ENCODE results near the gene CD68. TPM values are rescaled to one million over a fixed set of nuclear protein-coding genes. Genes with fewer than 3 reads are reported as not detected.
A peak's percentile ranks its signal among the peaks of the same experiment; 100 is the strongest.

The CD68 gene
- total and polyA plus RNA-seq, 2 experiments from 2014 or later, result 0.23 to 0.39 TPM

- Histone ChIP-seq H3K36me3 (no peaks in the 10 kb centered on the region), H3K4me1 (ENCODE audit: low read depth) (peaks cover 9% of the 10 kb centered on the region), H3K27me3 (no peaks in the 10 kb centered on the region), H3K9me3 (ENCODE audit: low read depth) (no peaks in the 10 kb centered on the region), H3K4me3 (peak within 1 kb of the TSS; percentile 65), H3K27ac (peak within 1 kb of the TSS; percentile 97)
- DNase-seq (ENCODE audit: low read depth in 1 of 2, low spot score in 1 of 2), result peak; percentile 96 to 98
- no peak for TF ChIP-seq CTCF (IDR thresholded peaks at IDR 0.05; ENCODE audit: low read depth, low read length)
Observed at GRCh38 chr17:7627250-7628121, 48.0 kb downstream of the CD68 start, which contains the start of gene SAT2. Gene SAT2 (minus strand): TSS chr17:7627821. CDS start chr17:7627635, 186 bp downstream.

GRCh38 chr17:7629939-7630571 is 50.6 kb downstream of the CD68 start, which contains the start of gene SHBG:
Gene SHBG (plus strand): TSS chr17:7630135. CDS start chr17:7630173, 38 bp downstream.
- H3K9me3 ChIP-seq (ENCODE audit: low read depth), result no peaks in the 10 kb centered on the region
- no peaks in the 10 kb centered on the region for H3K27me3 ChIP-seq
- no peak within 1 kb of the TSS for H3K4me3 ChIP-seq
- no peaks in the 10 kb centered on the region for H3K36me3 ChIP-seq
- DNase-seq (ENCODE audit: low read depth in 1 of 2, low spot score in 1 of 2), result no peak
- H3K4me1 ChIP-seq (ENCODE audit: low read depth), result peaks cover 16% of the 10 kb centered on the region
- no peak within 1 kb of the TSS for H3K27ac ChIP-seq
- TF ChIP-seq CTCF (IDR thresholded peaks at IDR 0.05; ENCODE audit: low read depth, low read length), result no peak

Other genes with a start within 250 kb of the CD68 start
- 1.4 and 6.9 TPM in 2 replicates for gene ACAP1, start 243.1 kb upstream of the CD68 start, total RNA-seq
- gene ACAP1, start 243.1 kb upstream of the CD68 start, polyA plus RNA-seq, result 25.9 and 32.1 TPM in 2 replicates
- gene KCTD11, start 227.5 kb upstream of the CD68 start, total RNA-seq, result 15.9 and 18.4 TPM in 2 replicates
- 10.7 and 14.0 TPM in 2 replicates for gene KCTD11, start 227.5 kb upstream of the CD68 start, polyA plus RNA-seq
- not detected in 2 replicates for gene TMEM95, start 224.5 kb upstream of the CD68 start, total RNA-seq
- gene TMEM95, start 224.5 kb upstream of the CD68 start, polyA plus RNA-seq, result not detected in 2 replicates
- 1.3 and 2.6 TPM in 2 replicates for gene TNK1, start 198.5 kb upstream of the CD68 start, total RNA-seq
- gene TNK1, start 198.5 kb upstream of the CD68 start, polyA plus RNA-seq, result 2.9 and 4.3 TPM in 2 replicates
- gene PLSCR3, start 185.1 kb upstream of the CD68 start, total RNA-seq, result 25.9 and 33.4 TPM in 2 replicates
- 39.1 and 40.3 TPM in 2 replicates for gene PLSCR3, start 185.1 kb upstream of the CD68 start, polyA plus RNA-seq
- gene TMEM256, start 175.5 kb upstream of the CD68 start, total RNA-seq, result 85.4 and 122 TPM in 2 replicates
- 117 and 193 TPM in 2 replicates for gene TMEM256, start 175.5 kb upstream of the CD68 start, polyA plus RNA-seq
- gene NLGN2, start 171.8 kb upstream of the CD68 start, total RNA-seq, result 14.8 and 26.3 TPM in 2 replicates
- gene NLGN2, start 171.8 kb upstream of the CD68 start, polyA plus RNA-seq, result 5.2 and 8.4 TPM in 2 replicates
- gene SPEM1, start 159.3 kb upstream of the CD68 start, total RNA-seq, result not detected in 2 replicates
- gene SPEM1, start 159.3 kb upstream of the CD68 start, polyA plus RNA-seq, result not detected in 2 replicates
- not detected in 2 replicates for gene SPEM2, start 154.0 kb upstream of the CD68 start, total RNA-seq
- not detected in 2 replicates for gene SPEM2, start 154.0 kb upstream of the CD68 start, polyA plus RNA-seq
- not detected in 2 replicates for gene SPEM3, start 150.8 kb upstream of the CD68 start, total RNA-seq
- not detected in 2 replicates for gene SPEM3, start 150.8 kb upstream of the CD68 start, polyA plus RNA-seq
- gene TMEM102, start 144.2 kb upstream of the CD68 start, total RNA-seq, result 10.7 and 12.1 TPM in 2 replicates
- gene TMEM102, start 144.2 kb upstream of the CD68 start, polyA plus RNA-seq, result 7.9 and 10.9 TPM in 2 replicates
- 51.9 and 56.8 TPM in 2 replicates for gene FGF11, start 140.1 kb upstream of the CD68 start, total RNA-seq
- gene FGF11, start 140.1 kb upstream of the CD68 start, polyA plus RNA-seq, result 50.4 and 63.6 TPM in 2 replicates
- gene CHRNB1, start 134.6 kb upstream of the CD68 start, total RNA-seq, result 8.5 and 14.0 TPM in 2 replicates
- gene CHRNB1, start 134.6 kb upstream of the CD68 start, polyA plus RNA-seq, result 28.6 and 34.5 TPM in 2 replicates
- gene ZBTB4, start 100.0 kb upstream of the CD68 start, total RNA-seq, result 28.5 and 40.4 TPM in 2 replicates
- 17.9 and 26.6 TPM in 2 replicates for gene ZBTB4, start 100.0 kb upstream of the CD68 start, polyA plus RNA-seq
- not detected in 2 replicates for gene SLC35G6, start 98.2 kb upstream of the CD68 start, total RNA-seq
- gene SLC35G6, start 98.2 kb upstream of the CD68 start, polyA plus RNA-seq, result 0.10 and 1.9 TPM in 2 replicates
- gene POLR2A, start 95.3 kb upstream of the CD68 start, total RNA-seq, result 40.7 and 41.3 TPM in 2 replicates
- gene POLR2A, start 95.3 kb upstream of the CD68 start, polyA plus RNA-seq, result 53.8 and 62.3 TPM in 2 replicates
- 4.1 and 11.7 TPM in 2 replicates for gene TNFSF12, start 30.6 kb upstream of the CD68 start, total RNA-seq
- 3.2 and 6.7 TPM in 2 replicates for gene TNFSF12, start 30.6 kb upstream of the CD68 start, polyA plus RNA-seq
- gene TNFSF13, start 20.9 kb upstream of the CD68 start, total RNA-seq, result 3.1 and 7.4 TPM in 2 replicates
- 2.5 and 3.9 TPM in 2 replicates for gene TNFSF13, start 20.9 kb upstream of the CD68 start, polyA plus RNA-seq
- gene SENP3, start 17.7 kb upstream of the CD68 start, total RNA-seq, result 71.5 and 78.9 TPM in 2 replicates
- gene SENP3, start 17.7 kb upstream of the CD68 start, polyA plus RNA-seq, result 43.4 and 45.0 TPM in 2 replicates
- 90.9 and 128 TPM in 2 replicates for gene MPDU1, start 4.2 kb downstream of the CD68 start, total RNA-seq
- gene MPDU1, start 4.2 kb downstream of the CD68 start, polyA plus RNA-seq, result 63.6 and 86.9 TPM in 2 replicates
- 5.4 and 6.5 TPM in 2 replicates for gene SOX15, start 10.5 kb downstream of the CD68 start, total RNA-seq
- gene SOX15, start 10.5 kb downstream of the CD68 start, polyA plus RNA-seq, result 5.3 and 5.9 TPM in 2 replicates
- 65.0 and 69.2 TPM in 2 replicates for gene FXR2, start 35.3 kb downstream of the CD68 start, total RNA-seq
- 60.5 and 65.5 TPM in 2 replicates for gene FXR2, start 35.3 kb downstream of the CD68 start, polyA plus RNA-seq
- 130 and 143 TPM in 2 replicates for gene SAT2, start 48.2 kb downstream of the CD68 start, total RNA-seq
- 142 and 148 TPM in 2 replicates for gene SAT2, start 48.2 kb downstream of the CD68 start, polyA plus RNA-seq
- gene SHBG, start 50.5 kb downstream of the CD68 start, total RNA-seq, result 2.2 and 2.8 TPM in 2 replicates
- gene SHBG, start 50.5 kb downstream of the CD68 start, polyA plus RNA-seq, result 3.9 and 5.6 TPM in 2 replicates
- gene ATP1B2, start 71.3 kb downstream of the CD68 start, total RNA-seq, result 26.2 and 34.6 TPM in 2 replicates
- gene ATP1B2, start 71.3 kb downstream of the CD68 start, polyA plus RNA-seq, result 157 TPM in 2 replicates
- gene TP53, start 107.9 kb downstream of the CD68 start, total RNA-seq, result 28.9 and 30.9 TPM in 2 replicates
- gene TP53, start 107.9 kb downstream of the CD68 start, polyA plus RNA-seq, result 19.4 and 25.4 TPM in 2 replicates
- gene WRAP53, start 108.8 kb downstream of the CD68 start, total RNA-seq, result 11.5 and 12.0 TPM in 2 replicates
- gene WRAP53, start 108.8 kb downstream of the CD68 start, polyA plus RNA-seq, result 17.2 and 23.0 TPM in 2 replicates
- 60.2 and 70.3 TPM in 2 replicates for gene EFNB3, start 125.6 kb downstream of the CD68 start, total RNA-seq
- 72.0 and 86.9 TPM in 2 replicates for gene EFNB3, start 125.6 kb downstream of the CD68 start, polyA plus RNA-seq
- gene DNAH2, start 138.1 kb downstream of the CD68 start, total RNA-seq, result 0.88 and 3.0 TPM in 2 replicates
- gene DNAH2, start 138.1 kb downstream of the CD68 start, polyA plus RNA-seq, result 0.42 and 0.77 TPM in 2 replicates